ENCODE results near the gene PCBP4.

DNA sequence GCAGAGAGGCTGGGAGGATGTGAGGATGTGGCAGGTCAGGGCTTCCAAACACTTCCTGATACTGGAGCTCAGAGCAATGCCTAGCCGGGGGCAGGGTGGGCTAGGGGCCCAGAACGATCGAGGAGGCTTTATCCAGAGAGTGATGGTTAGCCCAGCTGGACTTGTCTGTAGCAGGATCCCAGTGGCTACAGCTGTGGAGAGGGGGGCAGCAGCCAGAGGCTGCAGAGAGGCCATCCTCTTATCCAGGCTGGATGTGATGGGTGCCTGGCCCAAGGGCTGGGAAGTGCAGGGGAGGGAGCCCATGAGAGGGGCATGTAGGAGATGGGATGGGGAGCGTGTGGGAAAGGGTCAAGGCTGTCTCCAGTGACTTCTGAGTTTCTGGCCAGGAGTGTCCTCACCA is 20.5 kb downstream of the PCBP4 start:
- TF ChIP-seq, protein P1, sequence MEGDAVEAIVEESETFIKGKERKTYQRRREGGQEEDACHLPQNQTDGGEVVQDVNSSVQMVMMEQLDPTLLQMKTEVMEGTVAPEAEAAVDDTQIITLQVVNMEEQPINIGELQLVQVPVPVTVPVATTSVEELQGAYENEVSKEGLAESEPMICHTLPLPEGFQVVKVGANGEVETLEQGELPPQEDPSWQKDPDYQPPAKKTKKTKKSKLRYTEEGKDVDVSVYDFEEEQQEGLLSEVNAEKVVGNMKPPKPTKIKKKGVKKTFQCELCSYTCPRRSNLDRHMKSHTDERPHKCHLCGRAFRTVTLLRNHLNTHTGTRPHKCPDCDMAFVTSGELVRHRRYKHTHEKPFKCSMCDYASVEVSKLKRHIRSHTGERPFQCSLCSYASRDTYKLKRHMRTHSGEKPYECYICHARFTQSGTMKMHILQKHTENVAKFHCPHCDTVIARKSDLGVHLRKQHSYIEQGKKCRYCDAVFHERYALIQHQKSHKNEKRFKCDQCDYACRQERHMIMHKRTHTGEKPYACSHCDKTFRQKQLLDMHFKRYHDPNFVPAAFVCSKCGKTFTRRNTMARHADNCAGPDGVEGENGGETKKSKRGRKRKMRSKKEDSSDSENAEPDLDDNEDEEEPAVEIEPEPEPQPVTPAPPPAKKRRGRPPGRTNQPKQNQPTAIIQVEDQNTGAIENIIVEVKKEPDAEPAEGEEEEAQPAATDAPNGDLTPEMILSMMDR (IDR thresholded peaks at IDR 0.05 in 2 of 3, conservative IDR thresholded peaks at IDR 0.05 in 1 of 3; ENCODE audit: borderline replicate concordance in 1 of 3, insufficient read depth in 1 of 3, low read depth in 2 of 3, low read length in 2 of 3), result no peak
- TF ChIP-seq POLR2A (IDR thresholded peaks at IDR 0.05; ENCODE audit: borderline replicate concordance, extremely low read depth, insufficient read depth, insufficient read length) (no peak), EZH2phosphoT487 (IDR thresholded peaks at IDR 0.05; ENCODE audit: borderline replicate concordance) (no peak), POLR2AphosphoS5 (IDR thresholded peaks at IDR 0.05; ENCODE audit: low read depth, low read length) (no peak)
- TF ChIP-seq, protein P2, sequence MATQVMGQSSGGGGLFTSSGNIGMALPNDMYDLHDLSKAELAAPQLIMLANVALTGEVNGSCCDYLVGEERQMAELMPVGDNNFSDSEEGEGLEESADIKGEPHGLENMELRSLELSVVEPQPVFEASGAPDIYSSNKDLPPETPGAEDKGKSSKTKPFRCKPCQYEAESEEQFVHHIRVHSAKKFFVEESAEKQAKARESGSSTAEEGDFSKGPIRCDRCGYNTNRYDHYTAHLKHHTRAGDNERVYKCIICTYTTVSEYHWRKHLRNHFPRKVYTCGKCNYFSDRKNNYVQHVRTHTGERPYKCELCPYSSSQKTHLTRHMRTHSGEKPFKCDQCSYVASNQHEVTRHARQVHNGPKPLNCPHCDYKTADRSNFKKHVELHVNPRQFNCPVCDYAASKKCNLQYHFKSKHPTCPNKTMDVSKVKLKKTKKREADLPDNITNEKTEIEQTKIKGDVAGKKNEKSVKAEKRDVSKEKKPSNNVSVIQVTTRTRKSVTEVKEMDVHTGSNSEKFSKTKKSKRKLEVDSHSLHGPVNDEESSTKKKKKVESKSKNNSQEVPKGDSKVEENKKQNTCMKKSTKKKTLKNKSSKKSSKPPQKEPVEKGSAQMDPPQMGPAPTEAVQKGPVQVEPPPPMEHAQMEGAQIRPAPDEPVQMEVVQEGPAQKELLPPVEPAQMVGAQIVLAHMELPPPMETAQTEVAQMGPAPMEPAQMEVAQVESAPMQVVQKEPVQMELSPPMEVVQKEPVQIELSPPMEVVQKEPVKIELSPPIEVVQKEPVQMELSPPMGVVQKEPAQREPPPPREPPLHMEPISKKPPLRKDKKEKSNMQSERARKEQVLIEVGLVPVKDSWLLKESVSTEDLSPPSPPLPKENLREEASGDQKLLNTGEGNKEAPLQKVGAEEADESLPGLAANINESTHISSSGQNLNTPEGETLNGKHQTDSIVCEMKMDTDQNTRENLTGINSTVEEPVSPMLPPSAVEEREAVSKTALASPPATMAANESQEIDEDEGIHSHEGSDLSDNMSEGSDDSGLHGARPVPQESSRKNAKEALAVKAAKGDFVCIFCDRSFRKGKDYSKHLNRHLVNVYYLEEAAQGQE (IDR thresholded peaks at IDR 0.05; ENCODE audit: low read depth), result no peak
